Gastrocnemius medialis (tissue), 4 donors: ENCODE measurements around the gene PTTG1. TPM values are rescaled to one million over a fixed set of nuclear protein-coding genes. Genes with fewer than 3 reads are reported as not detected.

Source experiments
- ATAC-seq, 2 donors: fragments of 150-250 bp; one replicate each; pipeline ENCODE4 v1.9.1; 2016
- DNase-seq, 2 donors: peaks; one replicate each; pipeline ENCODE4 v3.0.0-alpha.2; 2019
- H3K27ac ChIP-seq, 4 donors: fragments of 200-600 bp; sonication (generic); 1 replicate in 1 of 4; 2 replicates in 3 of 4; pipeline ENCODE4 v1.5.1; 2016 to 2018; ENCODE audit warnings: mild to moderate bottlenecking in 2 of 4, moderate library complexity in 1 of 4
- H3K27me3 ChIP-seq, 3 donors: fragments of 200-600 bp; sonication (generic) in 2 of 3; 1 replicate in 1 of 3; 2 replicates in 2 of 3; pipeline versions ENCODE4 v1.5.1 to v1.6.0; 2016 to 2019; ENCODE audit warnings: mild to moderate bottlenecking in 1 of 3, moderate library complexity in 1 of 3
- H3K36me3 ChIP-seq, 2 donors: fragments of 200-600 bp; sonication (generic) in 1 of 2; one replicate each; pipeline ENCODE4 v1.5.1; 2017 to 2018
- H3K4me1 ChIP-seq, 2 donors: fragments of 200-600 bp; sonication (generic) in 1 of 2; one replicate each; pipeline ENCODE4 v1.5.1; 2016 to 2017; ENCODE audit warnings: mild to moderate bottlenecking in 2 of 2
- H3K4me3 ChIP-seq, 4 donors: fragments of 200-600 bp; sonication (generic) in 3 of 4; 1 replicate in 1 of 4; 2 replicates in 3 of 4; pipeline ENCODE4 v1.5.1; 2016 to 2019; ENCODE audit warnings: mild to moderate bottlenecking in 2 of 4
- H3K9me3 ChIP-seq, 3 donors: fragments of 200-600 bp; sonication (generic) in 2 of 3; 1 replicate in 1 of 3; 2 replicates in 2 of 3; pipeline ENCODE4 v1.5.1; 2016 to 2019
- CTCF ChIP-seq, 5 experiments: fragments of 450-650 bp in 3 of 5; fragments of 200-600 bp in 2 of 5; sonication (generic) in 2 of 5; IDR thresholded peaks in 4 of 5; conservative IDR thresholded peaks in 1 of 5; 1 replicate in 4 of 5; 2 replicates in 1 of 5; pipeline ENCODE4 v1.5.1; 2016 to 2019; ENCODE audit warnings: antibody characterized with exemption in 5 of 5, mild to moderate bottlenecking in 3 of 5, moderate library complexity in 3 of 5
- POLR2A ChIP-seq, 2 donors: fragments of 450-650 bp; IDR thresholded peaks; one replicate each; pipeline ENCODE4 v1.6.1; 2017; ENCODE audit warnings: antibody characterized with exemption in 2 of 2, mild to moderate bottlenecking in 2 of 2, moderate library complexity in 2 of 2
- in situ Hi-C, 4 donors: fragments of 200-750 bp; cut with MboI; loops; one replicate each; pipeline versions ENCODE4 v1.15.0 to v1.8.0; 2017; ENCODE audit warnings: low sequenced_read_pairs in 4 of 4
- intact Hi-C: fragments of 100-400 bp; cut with DNase I; formaldehyde crosslinking; loops from one replicate; pipeline ENCODE4 v1.15.1; 2023; ENCODE audit warnings: low total_unique reads
- total RNA-seq, 4 donors: library from RNA; depleted of rRNA; stranded (reverse); fragments of >200 nt; gene quantifications; one replicate each; pipeline versions ENCODE4 v1.1.0 to v1.2.3, GENCODE V29; 2016

PTTG1 gene
- total RNA-seq, 4 donors from 2014 or later = 1.1 to 18.1 (median 11.4) TPM

- no peak overlapping the region for H3K4me3 ChIP-seq
- ATAC-seq = no peak
- H3K9me3 ChIP-seq = no peaks in the 10 kb centered on the region
- TF ChIP-seq CTCF (IDR thresholded peaks at IDR 0.05 in 4 of 5, conservative IDR thresholded peaks at IDR 0.05 in 1 of 5) (no peak), POLR2A (IDR thresholded peaks at IDR 0.05) (no peak)
- H3K27ac ChIP-seq = no peak overlapping the region
- DNase-seq = no peak
- in situ Hi-C loops (no loop called here), intact Hi-C loops (no loop called here)
- H3K27me3 ChIP-seq = no peaks in the 10 kb centered on the region
- H3K36me3 ChIP-seq = no peaks in the 10 kb centered on the region
- H3K4me1 ChIP-seq = peaks cover 8 to 10% of the 10 kb centered on the region in 2 donors
Observed at GRCh38 chr5:160441311-160441781, 19.7 kb downstream of the PTTG1 start.

GRCh38 chr5:160442824-160443431, 21.3 kb downstream of the PTTG1 start:
- Histone ChIP-seq H3K27me3 (no peaks in the 10 kb centered on the region), H3K9me3 (no peaks in the 10 kb centered on the region), H3K27ac (no peak overlapping the region), H3K36me3 (no peaks in the 10 kb centered on the region), H3K4me1 (peaks cover 8 to 10% of the 10 kb centered on the region in 2 donors), H3K4me3 (no peak overlapping the region)
- ATAC-seq = no peak
- in situ Hi-C loops = no loop called here
- intact Hi-C loops = no loop called here
- no peak for TF ChIP-seq POLR2A (IDR thresholded peaks at IDR 0.05)
- no peak for TF ChIP-seq CTCF (IDR thresholded peaks at IDR 0.05 in 4 of 5, conservative IDR thresholded peaks at IDR 0.05 in 1 of 5)
- no peak for DNase-seq

GRCh38 chr5:160444407-160444806, 22.8 kb downstream of the PTTG1 start:
- TF ChIP-seq CTCF (IDR thresholded peaks at IDR 0.05 in 4 of 5, conservative IDR thresholded peaks at IDR 0.05 in 1 of 5) (no peak), POLR2A (IDR thresholded peaks at IDR 0.05) (no peak)
- no peaks in the 10 kb centered on the region for H3K4me1 ChIP-seq
- ATAC-seq (no peak), DNase-seq (no peak)
- no peaks in the 10 kb centered on the region for H3K36me3 ChIP-seq
- no peaks in the 10 kb centered on the region for H3K27me3 ChIP-seq
- in situ Hi-C loops = no loop called here
- H3K9me3 ChIP-seq = no peaks in the 10 kb centered on the region
- intact Hi-C loops = no loop called here
- no peak overlapping the region for H3K27ac ChIP-seq
- H3K4me3 ChIP-seq = no peak overlapping the region

GRCh38 chr5:160445132-160445531, 23.5 kb downstream of the PTTG1 start:
- Histone ChIP-seq H3K36me3 (no peaks in the 10 kb centered on the region), H3K27me3 (no peaks in the 10 kb centered on the region), H3K27ac (no peak overlapping the region), H3K9me3 (no peaks in the 10 kb centered on the region), H3K4me1 (no peaks in the 10 kb centered on the region), H3K4me3 (no peak overlapping the region)
- DNase-seq (no peak), ATAC-seq (no peak)
- intact Hi-C loops = no loop called here
- in situ Hi-C loops = no loop called here
- no peak for TF ChIP-seq CTCF (IDR thresholded peaks at IDR 0.05 in 4 of 5, conservative IDR thresholded peaks at IDR 0.05 in 1 of 5)
- TF ChIP-seq POLR2A (IDR thresholded peaks at IDR 0.05) = no peak

- intact Hi-C loops (no loop called here), in situ Hi-C loops (no loop called here)
- ATAC-seq = no peak
- Histone ChIP-seq H3K27me3 (no peaks in the 10 kb centered on the region), H3K4me3 (no peak overlapping the region), H3K36me3 (no peaks in the 10 kb centered on the region), H3K4me1 (no peaks in the 10 kb centered on the region), H3K27ac (no peak overlapping the region), H3K9me3 (no peaks in the 10 kb centered on the region)
- DNase-seq = no peak
- TF ChIP-seq POLR2A (IDR thresholded peaks at IDR 0.05) (no peak), CTCF (IDR thresholded peaks at IDR 0.05 in 4 of 5, conservative IDR thresholded peaks at IDR 0.05 in 1 of 5) (no peak)
Observed at GRCh38 chr5:160445751-160446150, 24.1 kb downstream of the PTTG1 start.
